SKM-1 treated with dmso at 0.1 percent for 144 hours (cell line): ENCODE measurements around the gene MRPS24.

ENCODE experiments used
- DNase-seq: peaks from one replicate; lab custom pipeline; 2025; ENCODE audit not compliant: unreplicated experiment; lab: John Stamatoyannopoulos, UW

Gene MRPS24

GRCh38 chr7:43877968-43878864 is 8.9 kb upstream of the MRPS24 start:
- DNase-seq = no peak

- no peak for DNase-seq
Measured at GRCh38 chr7:43876976-43877745, 7.8 kb upstream of the MRPS24 start.

- peak; percentile 65 for DNase-seq
Measured at GRCh38 chr7:43876241-43876640, 6.9 kb upstream of the MRPS24 start.

GRCh38 chr7:43873300-43873699 is 4.0 kb upstream of the MRPS24 start:
- no peak for DNase-seq

- DNase-seq = no peak
Measured at GRCh38 chr7:43872406-43873110, 3.2 kb upstream of the MRPS24 start.

GRCh38 chr7:43871064-43871463 is 1.7 kb upstream of the MRPS24 start:
- DNase-seq = no peak

- DNase-seq = no peak
Measured at GRCh38 chr7:43870316-43870715, 999 bp upstream of the MRPS24 start.

- DNase-seq = peak; percentile 74
Measured at GRCh38 chr7:43869867-43870240, 537 bp upstream of the MRPS24 start.

- no peak for DNase-seq
Measured at GRCh38 chr7:43868681-43869005, 674 bp downstream of the MRPS24 start.

- DNase-seq = no peak
Measured at GRCh38 chr7:43868181-43868580, 1.1 kb downstream of the MRPS24 start.

- no peak for DNase-seq
Measured at GRCh38 chr7:43865277-43865676, 4.0 kb downstream of the MRPS24 start.

GRCh38 chr7:43864126-43864525 is 5.2 kb downstream of the MRPS24 start:
- DNase-seq = no peak

- DNase-seq = no peak
Measured at GRCh38 chr7:43856996-43857395, 12.3 kb downstream of the MRPS24 start.

GRCh38 chr7:43856316-43856715 is 13.0 kb downstream of the MRPS24 start:
- DNase-seq = no peak

- DNase-seq = no peak
Measured at GRCh38 chr7:43855176-43855575, 14.1 kb downstream of the MRPS24 start.

- no peak for DNase-seq
Measured at GRCh38 chr7:43851805-43852204, 17.5 kb downstream of the MRPS24 start.

GRCh38 chr7:43850348-43851116 is 18.8 kb downstream of the MRPS24 start:
- DNase-seq = no peak

- no peak for DNase-seq
Measured at GRCh38 chr7:43849047-43849446, 20.3 kb downstream of the MRPS24 start.

GRCh38 chr7:43847496-43847895 is 21.8 kb downstream of the MRPS24 start:
- no peak for DNase-seq

GRCh38 chr7:43844662-43845061 is 24.7 kb downstream of the MRPS24 start:
- DNase-seq = no peak

GRCh38 chr7:43844257-43844656 is 25.1 kb downstream of the MRPS24 start:
- no peak for DNase-seq
